Effector memory CD8-positive, alpha-beta T cell (primary cell): Measurements from ENCODE around the gene CPAMD8.
"Not testable (repeated sequence)": the region's sequence is repeated elsewhere in the genome, so short reads cannot be mapped to it uniquely, and the experiment has no call there.

ENCODE experiments used
- ATAC-seq: fragments of 150-1000 bp; cut with Tn5 transposase; replicated peaks from 2 replicates; pipeline ENCODE4 v1.10.0; 2021; ENCODE audit warnings: mild to moderate bottlenecking, moderate library complexity
- DNase-seq, 3 experiments: peaks; one replicate each; pipeline ENCODE4 v3.0.0; 2021
- H3K27ac Mint-ChIP-seq, 2 donors: one replicate each; pipeline ENCODE4 v1.8.0; 2022; ENCODE audit warnings: mild to moderate bottlenecking in 2 of 2, mixed read lengths in 2 of 2, moderate library complexity in 2 of 2
- H3K27me3 Mint-ChIP-seq, 2 donors: one replicate each; pipeline ENCODE4 v1.8.0; 2022; ENCODE audit warnings: mixed read lengths in 2 of 2
- H3K36me3 Mint-ChIP-seq: one replicate; pipeline ENCODE4 v1.8.0; 2022; ENCODE audit warnings: mild to moderate bottlenecking, moderate library complexity, mixed read lengths; ENCODE audit not compliant: insufficient read depth
- H3K4me1 Mint-ChIP-seq, 2 donors: one replicate each; pipeline ENCODE4 v1.8.0; 2022; ENCODE audit warnings: low read depth in 2 of 2, mixed read lengths in 2 of 2
- H3K4me3 Mint-ChIP-seq, 2 donors: one replicate each; pipeline ENCODE4 v1.8.0; 2022; ENCODE audit warnings: mild to moderate bottlenecking in 2 of 2, mixed read lengths in 2 of 2, moderate library complexity in 2 of 2
- H3K9me3 Mint-ChIP-seq, 2 donors: one replicate each; pipeline ENCODE4 v1.8.0; 2022; ENCODE audit warnings: mixed read lengths in 2 of 2

Gene CPAMD8

GRCh38 chr19:16970821-16971220, 55.8 kb downstream of the CPAMD8 start:
- Mint-ChIP-seq H3K9me3 (peaks cover 0 to 7% of the 10 kb centered on the region in 2 donors), H3K27ac (no peak overlapping the region), H3K4me1 (no peaks in the 10 kb centered on the region), H3K36me3 (no peaks in the 10 kb centered on the region), H3K4me3 (no peak overlapping the region), H3K27me3 (peaks cover 7 to 21% of the 10 kb centered on the region in 2 donors)
- ATAC-seq = no peak
- no peak for DNase-seq

GRCh38 chr19:16969135-16969534, 57.5 kb downstream of the CPAMD8 start:
- H3K27ac Mint-ChIP-seq = no peak overlapping the region
- H3K9me3 Mint-ChIP-seq = peaks cover 0 to 7% of the 10 kb centered on the region in 2 donors
- H3K4me3 Mint-ChIP-seq = no peak overlapping the region
- H3K4me1 Mint-ChIP-seq = no peaks in the 10 kb centered on the region
- H3K36me3 Mint-ChIP-seq = no peaks in the 10 kb centered on the region
- peaks cover 15 to 26% of the 10 kb centered on the region in 2 donors for H3K27me3 Mint-ChIP-seq
- no peak for DNase-seq
- no peak for ATAC-seq

DNA sequence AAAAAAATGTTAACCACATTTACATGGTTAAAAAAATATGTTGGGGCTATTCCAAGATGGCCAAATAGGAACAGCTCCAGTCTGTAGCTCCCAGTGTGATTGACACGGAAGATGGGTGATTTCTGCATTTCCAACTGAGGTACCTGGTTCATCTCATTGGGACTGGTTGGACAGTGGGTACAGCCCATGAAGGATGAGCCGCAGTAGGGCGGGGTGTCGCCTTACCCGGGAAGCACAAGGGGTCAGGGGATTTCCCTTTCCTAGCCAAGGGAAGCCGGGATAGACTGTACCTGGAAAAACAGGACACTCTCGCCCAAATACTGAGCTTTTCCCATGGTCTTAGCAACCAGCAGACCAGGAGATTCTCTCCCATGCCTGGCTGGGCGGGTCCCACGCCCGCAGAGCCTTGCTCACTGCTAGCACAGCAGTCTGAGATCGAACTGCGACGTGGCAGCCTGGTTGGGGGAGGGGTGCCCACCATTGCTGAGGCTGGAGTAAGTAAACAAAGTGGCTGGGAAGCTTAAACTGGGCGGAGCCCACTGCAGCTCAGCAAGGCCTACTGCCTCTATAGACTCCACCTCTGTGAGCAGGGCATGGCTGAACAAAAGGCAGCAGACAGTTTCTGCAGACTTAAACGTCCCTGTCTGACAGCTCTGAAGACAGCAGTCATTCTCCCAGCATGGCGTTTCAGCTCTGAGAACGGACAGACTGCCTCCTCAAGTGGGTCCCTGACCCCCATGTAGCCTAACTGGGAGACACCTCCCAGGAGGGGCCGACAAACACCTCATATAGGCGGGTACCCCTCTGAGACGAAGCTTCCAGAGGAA, 65.4 kb downstream of the CPAMD8 start:
- H3K36me3 Mint-ChIP-seq, H3K4me1 Mint-ChIP-seq, DNase-seq, H3K27ac Mint-ChIP-seq, H3K4me3 Mint-ChIP-seq, H3K9me3 Mint-ChIP-seq, ATAC-seq: not testable (repeated sequence)
- peaks cover 60 to 84% of the 10 kb centered on the region in 2 donors for H3K27me3 Mint-ChIP-seq

- peaks cover 47 to 74% of the 10 kb centered on the region in 2 donors for H3K27me3 Mint-ChIP-seq
- H3K4me3 Mint-ChIP-seq, H3K27ac Mint-ChIP-seq, H3K4me1 Mint-ChIP-seq, ATAC-seq, H3K36me3 Mint-ChIP-seq, DNase-seq, H3K9me3 Mint-ChIP-seq: not testable (repeated sequence)
These were observed 68.3 kb downstream of the CPAMD8 start for GRCh38 chr19:16958277-16958676.

- no peaks in the 10 kb centered on the region for H3K4me1 Mint-ChIP-seq
- ATAC-seq (no peak), DNase-seq (no peak)
- no peak overlapping the region for H3K27ac Mint-ChIP-seq
- H3K36me3 Mint-ChIP-seq = no peaks in the 10 kb centered on the region
- H3K4me3 Mint-ChIP-seq = no peak overlapping the region
- peaks cover 44 to 72% of the 10 kb centered on the region in 2 donors for H3K27me3 Mint-ChIP-seq
- no peaks in the 10 kb centered on the region for H3K9me3 Mint-ChIP-seq
These were observed 68.8 kb downstream of the CPAMD8 start for GRCh38 chr19:16957855-16958254.

DNA sequence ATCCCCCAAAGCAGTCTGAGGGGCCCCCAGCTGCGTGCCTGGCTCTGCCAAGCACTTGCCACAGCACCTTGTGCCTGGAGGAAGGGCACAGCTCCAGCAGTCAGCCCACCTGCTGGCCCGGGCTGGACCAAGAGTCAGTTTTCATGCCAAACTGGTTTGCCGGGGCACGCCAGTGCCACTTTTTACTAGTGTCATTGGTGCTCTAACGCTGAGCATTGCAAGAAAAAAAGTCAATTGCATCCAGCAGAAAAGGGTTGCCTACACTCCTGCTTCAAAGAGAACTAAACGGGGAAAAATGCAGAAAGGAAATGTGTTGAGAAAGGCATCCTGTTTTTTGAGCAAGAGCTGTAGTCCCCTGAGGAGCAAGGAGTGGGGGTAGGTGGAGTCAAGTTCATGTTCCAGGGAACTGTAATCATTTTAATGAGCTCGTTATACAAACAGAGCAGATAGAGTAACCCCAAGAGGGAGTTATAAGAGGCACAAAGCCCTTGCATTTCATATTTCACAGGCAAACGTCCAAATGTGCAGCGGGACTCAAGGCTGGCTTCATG, 69.4 kb downstream of the CPAMD8 start:
- Mint-ChIP-seq H3K4me3 (no peak overlapping the region), H3K4me1 (no peaks in the 10 kb centered on the region), H3K27me3 (peaks cover 41 to 72% of the 10 kb centered on the region in 2 donors), H3K9me3 (no peaks in the 10 kb centered on the region), H3K36me3 (no peaks in the 10 kb centered on the region), H3K27ac (no peak overlapping the region)
- ATAC-seq (no peak), DNase-seq (no peak)

DNA sequence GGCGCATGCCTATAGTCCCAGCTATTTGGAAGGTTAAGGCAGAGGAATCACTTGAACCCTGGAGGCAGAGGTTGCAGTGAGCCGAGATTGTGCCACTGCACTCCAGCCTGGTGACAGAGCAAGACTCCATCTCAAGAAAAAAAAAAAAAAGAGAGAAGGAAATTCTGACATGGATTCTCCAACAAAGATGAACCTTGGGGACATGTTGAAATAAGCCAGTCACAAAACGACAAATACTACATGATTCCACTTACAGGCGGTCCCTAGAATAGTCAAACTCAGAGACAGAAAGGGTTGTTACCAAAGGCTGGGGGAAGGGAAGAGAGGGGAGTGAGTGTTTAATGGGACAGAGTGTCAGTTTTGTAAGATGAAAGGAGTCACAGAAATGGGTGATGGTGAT, 71.4 kb downstream of the CPAMD8 start:
- H3K27me3 Mint-ChIP-seq = peaks cover 34 to 64% of the 10 kb centered on the region in 2 donors
- H3K27ac Mint-ChIP-seq = no peak overlapping the region
- no peak overlapping the region for H3K4me3 Mint-ChIP-seq
- DNase-seq (no peak), ATAC-seq (no peak)
- no peaks in the 10 kb centered on the region for H3K9me3 Mint-ChIP-seq
- no peaks in the 10 kb centered on the region for H3K4me1 Mint-ChIP-seq
- no peaks in the 10 kb centered on the region for H3K36me3 Mint-ChIP-seq

DNA sequence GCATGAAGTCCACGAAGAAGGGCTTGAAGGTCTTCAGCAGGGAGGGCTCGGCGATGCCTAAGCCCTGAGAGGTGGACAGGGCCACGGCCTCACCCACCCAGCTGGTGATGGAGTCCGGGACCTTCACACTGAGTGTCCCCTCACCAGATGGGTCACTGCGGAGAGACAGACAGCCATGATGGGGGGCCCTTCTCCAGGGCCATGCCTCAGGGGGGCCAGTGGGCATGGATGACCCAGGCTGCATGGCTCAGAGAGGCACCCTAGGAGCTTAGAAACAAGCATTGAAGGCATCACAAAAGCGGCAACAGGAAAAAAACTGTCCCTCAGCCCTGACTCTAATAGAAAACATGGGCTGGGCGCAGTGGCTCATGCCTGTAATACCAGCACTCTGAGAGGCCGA, 74.6 kb downstream of the CPAMD8 start:
- DNase-seq (no peak), ATAC-seq (no peak)
- Mint-ChIP-seq H3K4me1 (no peaks in the 10 kb centered on the region), H3K4me3 (no peak overlapping the region), H3K9me3 (no peaks in the 10 kb centered on the region), H3K27me3 (peaks cover 24 to 62% of the 10 kb centered on the region in 2 donors), H3K36me3 (peaks cover 2% of the 10 kb centered on the region), H3K27ac (peak overlapping the region in 1 of 2 donors; percentile 31)

GRCh38 chr19:16951529-16951928, 75.1 kb downstream of the CPAMD8 start:
- ATAC-seq (no peak), DNase-seq (no peak)
- H3K4me3 Mint-ChIP-seq = no peak overlapping the region
- no peaks in the 10 kb centered on the region for H3K9me3 Mint-ChIP-seq
- H3K4me1 Mint-ChIP-seq = no peaks in the 10 kb centered on the region
- no peak overlapping the region for H3K27ac Mint-ChIP-seq
- H3K27me3 Mint-ChIP-seq = peaks cover 23 to 61% of the 10 kb centered on the region in 2 donors
- H3K36me3 Mint-ChIP-seq = peaks cover 2% of the 10 kb centered on the region

GRCh38 chr19:16949496-16950023, 77.0 kb downstream of the CPAMD8 start:
- peaks cover 2% of the 10 kb centered on the region for H3K36me3 Mint-ChIP-seq
- ATAC-seq (no peak), DNase-seq (no peak)
- H3K27me3 Mint-ChIP-seq = peaks cover 15 to 52% of the 10 kb centered on the region in 2 donors
- H3K27ac Mint-ChIP-seq = no peak overlapping the region
- no peaks in the 10 kb centered on the region for H3K9me3 Mint-ChIP-seq
- no peaks in the 10 kb centered on the region for H3K4me1 Mint-ChIP-seq
- no peak overlapping the region for H3K4me3 Mint-ChIP-seq

DNA sequence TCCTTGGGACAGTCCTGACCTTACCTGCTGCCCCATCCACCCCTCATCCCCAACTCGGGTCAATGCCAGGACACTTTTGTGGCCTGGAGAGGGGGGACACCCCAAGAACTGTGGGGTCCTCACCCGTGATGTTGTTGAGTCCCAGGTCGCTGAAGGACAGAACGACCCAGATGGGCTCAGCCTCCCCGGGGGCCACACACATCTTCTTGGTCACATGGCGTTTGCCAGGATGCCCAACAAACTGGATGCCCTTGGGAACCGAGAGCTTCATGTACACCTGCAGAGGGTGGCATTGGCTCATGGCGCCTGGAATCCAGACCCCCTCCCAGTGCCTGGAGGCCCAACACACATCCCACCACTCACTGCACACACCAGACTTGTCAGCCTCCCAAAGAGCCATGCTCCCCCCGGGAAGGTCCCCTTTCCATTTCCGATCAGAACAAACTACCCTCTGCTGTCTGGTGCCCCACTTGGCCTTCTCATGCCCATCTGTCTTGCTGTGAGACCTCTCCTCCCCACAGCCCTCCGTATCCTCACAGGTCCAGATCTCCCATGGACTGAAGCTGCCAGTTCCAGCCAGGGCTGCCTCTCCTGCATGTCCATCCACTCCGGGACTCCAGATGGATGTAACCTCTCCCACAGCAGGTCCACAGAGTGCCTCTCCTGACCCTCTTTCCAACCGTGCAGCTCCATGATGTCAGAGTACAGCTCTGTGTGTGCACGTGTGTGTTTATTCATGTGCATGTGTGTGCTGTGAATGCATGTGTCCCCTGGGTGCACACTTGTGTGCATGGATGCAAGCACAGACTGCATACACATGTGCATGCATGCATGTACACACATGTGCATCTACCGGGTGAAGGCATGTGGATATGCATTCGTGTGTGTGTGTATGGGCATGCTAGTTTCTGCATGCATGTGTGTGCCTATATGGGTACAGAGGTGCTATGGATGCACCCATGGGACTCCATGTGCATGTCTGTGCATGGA, 79.4 kb downstream of the CPAMD8 start:
- H3K27ac Mint-ChIP-seq = peak overlapping the region in 1 of 2 donors; percentile 86
- no peaks in the 10 kb centered on the region for H3K4me1 Mint-ChIP-seq
- peaks cover 6% of the 10 kb centered on the region for H3K36me3 Mint-ChIP-seq
- peaks cover 19 to 40% of the 10 kb centered on the region in 2 donors for H3K27me3 Mint-ChIP-seq
- no peaks in the 10 kb centered on the region for H3K9me3 Mint-ChIP-seq
- ATAC-seq (no peak), DNase-seq (no peak)
- H3K4me3 Mint-ChIP-seq = no peak overlapping the region

- ATAC-seq = no peak
- no peak for DNase-seq
- no peaks in the 10 kb centered on the region for H3K9me3 Mint-ChIP-seq
- H3K36me3 Mint-ChIP-seq = peaks cover 6% of the 10 kb centered on the region
- H3K27me3 Mint-ChIP-seq = peaks cover 12 to 38% of the 10 kb centered on the region in 2 donors
- no peaks in the 10 kb centered on the region for H3K4me1 Mint-ChIP-seq
- no peak overlapping the region for H3K27ac Mint-ChIP-seq
- H3K4me3 Mint-ChIP-seq = no peak overlapping the region
These were observed 80.7 kb downstream of the CPAMD8 start for GRCh38 chr19:16945762-16946465.

DNA sequence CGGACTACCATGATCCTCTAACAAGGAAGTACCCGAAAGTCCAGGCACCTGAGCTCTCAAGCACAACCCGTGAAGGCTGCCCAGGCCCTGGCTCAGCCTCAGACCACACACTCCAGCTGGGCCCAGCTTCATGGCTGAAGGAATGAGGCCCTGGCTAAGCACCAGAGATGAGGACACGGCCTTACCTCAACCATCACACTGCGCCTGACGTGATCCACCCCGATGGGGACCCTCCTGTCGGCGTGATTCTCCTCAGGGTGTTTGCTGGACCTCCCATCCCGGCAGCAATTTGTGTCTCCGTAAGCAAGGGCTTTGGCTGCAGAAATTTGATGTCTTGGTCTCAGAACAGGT, 81.3 kb downstream of the CPAMD8 start:
- Mint-ChIP-seq H3K27ac (no peak overlapping the region), H3K9me3 (no peaks in the 10 kb centered on the region), H3K27me3 (peaks cover 12 to 39% of the 10 kb centered on the region in 2 donors), H3K4me1 (no peaks in the 10 kb centered on the region), H3K36me3 (peaks cover 6% of the 10 kb centered on the region), H3K4me3 (no peak overlapping the region)
- DNase-seq (no peak), ATAC-seq (no peak)
